ENCODE data around the gene STXBP4. TPM values are rescaled to one million over a fixed set of nuclear protein-coding genes. Genes with fewer than 3 reads are reported as not detected.

The STXBP4 gene
- total RNA-seq, 3 donors from 2014 or later (not counting 1 experiment from before 2014, with no cell fraction given), result 4.9 to 10.3 (median 7.6) TPM

GRCh38 chr17:54969658-54970572 lies 1.4 kb downstream of the STXBP4 start:
- H3K4me3 ChIP-seq (ENCODE audit: low read length), result no peak overlapping the region
- intact Hi-C loops (cut with micrococcal nuclease), result loop anchor here (2.0 kb wide), 1 partner anchor 451 kb away; the partner anchor contains the start of gene MMD
- peaks cover under 1% of the 10 kb centered on the region for H3K36me3 ChIP-seq (ENCODE audit: control insufficient read depth, insufficient read depth, low read length)
- H3K27ac Mint-ChIP-seq, result no peak overlapping the region
- ATAC-seq (no peak), DNase-seq (peak in 1 of 2 donors; percentile 11)
- no peaks in the 10 kb centered on the region for H3K27me3 ChIP-seq (ENCODE audit: control insufficient read depth, insufficient read depth, low read length)
- H3K4me1 ChIP-seq (ENCODE audit: control insufficient read depth, insufficient read depth, low read length), result peaks cover 14% of the 10 kb centered on the region
- H3K4me1 Mint-ChIP-seq, result no peaks in the 10 kb centered on the region
- H3K27ac ChIP-seq (ENCODE audit: low read length), result peak overlapping the region; percentile 76
- H3K4me3 Mint-ChIP-seq, result peak overlapping the region; percentile 60
- H3K27me3 Mint-ChIP-seq (ENCODE audit: low read depth in 2 of 2), result no peaks in the 10 kb centered on the region
- H3K9me3 ChIP-seq (ENCODE audit: control insufficient read depth, insufficient read depth, low read length), result no peaks in the 10 kb centered on the region
- TF ChIP-seq CTCF (IDR thresholded peaks at IDR 0.05), result no peak
- H3K36me3 Mint-ChIP-seq, result no peaks in the 10 kb centered on the region
- no peaks in the 10 kb centered on the region for H3K9me3 Mint-ChIP-seq
- 58% methylated on average over 6 of the region's 7 CpGs for WGBS (ENCODE audit: insufficient coverage)

- H3K4me1 ChIP-seq (ENCODE audit: control insufficient read depth, insufficient read depth, low read length), result peaks cover 14% of the 10 kb centered on the region
- H3K36me3 ChIP-seq (ENCODE audit: control insufficient read depth, insufficient read depth, low read length), result no peaks in the 10 kb centered on the region
- no peak overlapping the region for H3K4me3 Mint-ChIP-seq
- intact Hi-C loops (cut with micrococcal nuclease), result no loop called here
- no peaks in the 10 kb centered on the region for H3K9me3 Mint-ChIP-seq
- no peak for TF ChIP-seq CTCF (IDR thresholded peaks at IDR 0.05)
- H3K27me3 Mint-ChIP-seq (ENCODE audit: low read depth in 2 of 2), result no peaks in the 10 kb centered on the region
- no peak overlapping the region for H3K4me3 ChIP-seq (ENCODE audit: low read length)
- ATAC-seq (no peak), DNase-seq (no peak)
- no peaks in the 10 kb centered on the region for H3K4me1 Mint-ChIP-seq
- no peak overlapping the region for H3K27ac Mint-ChIP-seq
- H3K36me3 Mint-ChIP-seq, result no peaks in the 10 kb centered on the region
- no peaks in the 10 kb centered on the region for H3K27me3 ChIP-seq (ENCODE audit: control insufficient read depth, insufficient read depth, low read length)
- no peak overlapping the region for H3K27ac ChIP-seq (ENCODE audit: low read length)
- no peaks in the 10 kb centered on the region for H3K9me3 ChIP-seq (ENCODE audit: control insufficient read depth, insufficient read depth, low read length)
Measured at GRCh38 chr17:54971147-54971546, 2.6 kb downstream of the STXBP4 start.

- Histone ChIP-seq H3K4me1 (ENCODE audit: control insufficient read depth, insufficient read depth, low read length) (peaks cover 14% of the 10 kb centered on the region), H3K36me3 (ENCODE audit: control insufficient read depth, insufficient read depth, low read length) (no peaks in the 10 kb centered on the region), H3K27me3 (ENCODE audit: control insufficient read depth, insufficient read depth, low read length) (no peaks in the 10 kb centered on the region), H3K27ac (ENCODE audit: low read length) (no peak overlapping the region), H3K9me3 (ENCODE audit: control insufficient read depth, insufficient read depth, low read length) (no peaks in the 10 kb centered on the region), H3K4me3 (ENCODE audit: low read length) (no peak overlapping the region)
- intact Hi-C loops (cut with micrococcal nuclease), result no loop called here
- Mint-ChIP-seq H3K9me3 (no peaks in the 10 kb centered on the region), H3K27me3 (ENCODE audit: low read depth in 2 of 2) (no peaks in the 10 kb centered on the region), H3K4me1 (no peaks in the 10 kb centered on the region), H3K27ac (no peak overlapping the region), H3K4me3 (no peak overlapping the region), H3K36me3 (no peaks in the 10 kb centered on the region)
- WGBS (ENCODE audit: insufficient coverage), result 97% methylated on average over 3 of the region's 3 CpGs
- ATAC-seq (no peak), DNase-seq (no peak)
- TF ChIP-seq CTCF (IDR thresholded peaks at IDR 0.05), result no peak
Measured at GRCh38 chr17:54971901-54972300, 3.3 kb downstream of the STXBP4 start.
